ENCODE measurements around the gene BBX.

DNA sequence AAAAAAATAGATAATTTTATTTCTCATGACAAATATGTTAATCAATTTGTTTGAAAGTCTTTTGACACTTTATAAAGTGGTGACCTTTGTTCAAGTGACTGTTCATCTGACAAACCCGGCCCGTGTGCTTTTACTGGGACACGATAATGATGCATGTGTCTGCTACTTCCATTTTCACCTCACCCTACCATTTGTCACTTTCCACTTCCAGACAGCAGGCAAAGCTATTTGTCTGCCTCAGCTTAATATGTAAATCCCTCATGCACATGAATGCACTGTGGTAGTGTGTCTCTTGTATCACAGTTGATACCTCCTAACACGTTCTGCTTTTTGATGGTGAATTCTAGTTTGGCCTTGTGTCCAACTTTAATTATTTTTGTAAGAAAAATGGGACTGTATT is 204.3 kb downstream of the BBX start:
- TF ChIP-seq EZH2phosphoT487 (IDR thresholded peaks at IDR 0.05; ENCODE audit: insufficient read depth, low read depth) = no peak
- TF ChIP-seq EZH2 (IDR thresholded peaks at IDR 0.05; ENCODE audit: insufficient read depth, poor library complexity, severe bottlenecking) = no peak

Data from GM23248 (cell line).